GM23338 (cell line): ENCODE data around the gene NR2C2AP. TPM values are rescaled to one million over a fixed set of nuclear protein-coding genes. Genes with fewer than 3 reads are reported as not detected.

Source experiments
- ATAC-seq: fragments of 200-7000 bp; cut with Tn5 transposase; 3 replicates; pipeline ENCODE4 v1.9.1; 2020
- DNase-seq: peaks from one replicate; pipeline ENCODE4 v3.0.0-alpha.2; 2015; ENCODE audit warnings: low spot score
- H2AFZ ChIP-seq: fragments of 200-600 bp; sonication (generic); 2 replicates; pipeline ENCODE4 v1.8.0; 2016; ENCODE audit warnings: antibody characterized with exemption, mild to moderate bottlenecking, moderate library complexity
- H3F3A ChIP-seq: fragments of 200-600 bp; sonication (generic); replicated peaks from 2 replicates; pipeline ENCODE4 v1.8.0; 2017; ENCODE audit warnings: antibody characterized with exemption, mixed run types, low read depth
- H3K27ac ChIP-seq: fragments of 200-600 bp; sonication (generic); 2 replicates; pipeline ENCODE4 v1.6.1; 2016; ENCODE audit warnings: low read depth
- H3K27me3 ChIP-seq: fragments of 200-600 bp; sonication (generic); 2 replicates; pipeline ENCODE4 v1.8.0; 2016; ENCODE audit warnings: mild to moderate bottlenecking, mixed run types, moderate library complexity; ENCODE audit not compliant: insufficient read depth
- H3K36me3 ChIP-seq: fragments of 200-600 bp; sonication (generic); 2 replicates; pipeline ENCODE4 v1.8.0; 2016; ENCODE audit warnings: mild to moderate bottlenecking; ENCODE audit not compliant: insufficient read depth
- H3K4me1 ChIP-seq: fragments of 200-600 bp; sonication (generic); 2 replicates; pipeline ENCODE4 v1.8.0; 2016; ENCODE audit warnings: mild to moderate bottlenecking, moderate library complexity; ENCODE audit not compliant: insufficient read depth
- H3K4me2 ChIP-seq: fragments of 200-600 bp; sonication (generic); 2 replicates; pipeline ENCODE4 v1.7.1; 2017; ENCODE audit warnings: mixed run types
- H3K4me3 ChIP-seq: fragments of 200-600 bp; sonication (generic); 2 replicates; pipeline ENCODE4 v1.6.1; 2016; ENCODE audit warnings: mixed run types
- H3K79me2 ChIP-seq: fragments of 200-600 bp; sonication (generic); replicated peaks from 2 replicates; pipeline ENCODE4 v1.8.0; 2017; ENCODE audit warnings: mild to moderate bottlenecking; ENCODE audit not compliant: insufficient read depth
- H3K9me2 ChIP-seq: fragments of 200-600 bp; sonication (generic); 2 replicates; pipeline ENCODE4 v1.8.0; 2017; ENCODE audit not compliant: insufficient read depth
- H4K20me1 ChIP-seq: fragments of 200-600 bp; sonication (generic); replicated peaks from 2 replicates; pipeline ENCODE4 v1.8.0; 2017; ENCODE audit warnings: mild to moderate bottlenecking; ENCODE audit not compliant: insufficient read depth
- H3K27ac Mint-ChIP-seq: 2 replicates; pipeline ENCODE4 v1.8.0; 2020; ENCODE audit warnings: inconsistent platforms, mild to moderate bottlenecking, moderate library complexity, mixed read lengths
- H3K27me3 Mint-ChIP-seq: 3 replicates; pipeline ENCODE4 v1.8.0; 2022; ENCODE audit warnings: low read depth, mild to moderate bottlenecking, moderate library complexity, mixed read lengths, inconsistent platforms; ENCODE audit not compliant: insufficient read depth, poor library complexity
- H3K36me3 Mint-ChIP-seq: 3 replicates; pipeline ENCODE4 v1.8.0; 2021; ENCODE audit warnings: low read depth, mild to moderate bottlenecking, inconsistent platforms, moderate library complexity, mixed read lengths
- H3K4me1 Mint-ChIP-seq: 3 replicates; pipeline ENCODE4 v1.8.0; 2020; ENCODE audit warnings: mild to moderate bottlenecking, inconsistent platforms, mixed read lengths
- H3K4me3 Mint-ChIP-seq: 3 replicates; pipeline ENCODE4 v1.8.0; 2021; ENCODE audit warnings: moderate library complexity, mild to moderate bottlenecking, inconsistent platforms, mixed read lengths
- H3K9me3 Mint-ChIP-seq: 3 replicates; pipeline ENCODE4 v1.8.0; 2020; ENCODE audit warnings: moderate library complexity, mild to moderate bottlenecking, inconsistent platforms, mixed read lengths
- CREB1 ChIP-seq: fragments of 250-450 bp; sonication (Bioruptor Pico); IDR thresholded peaks from 2 replicates; pipeline ENCODE4 v1.5.0; 2020; ENCODE audit warnings: low read depth, mild to moderate bottlenecking, moderate library complexity
- CTCF ChIP-seq, 2 experiments: fragments of 200-600 bp in 1 of 2; sonication (generic) in 1 of 2; conservative IDR thresholded peaks; 2 replicates each; pipeline versions ENCODE4 v1.5.1 to v1.6.1; 2016 to 2017; ENCODE audit warnings: antibody characterized with exemption in 2 of 2, low read depth in 2 of 2, mild to moderate bottlenecking in 2 of 2, moderate library complexity in 1 of 2
- ETS1 ChIP-seq: IDR thresholded peaks from 2 replicates; pipeline ENCODE4 v1.6.1; 2016; ENCODE audit warnings: antibody characterized with exemption
- EZH2 ChIP-seq: fragments of 200-600 bp; sonication (generic); IDR thresholded peaks from one replicate; pipeline ENCODE4 v1.8.0; 2017; ENCODE audit warnings: antibody characterized with exemption, mild to moderate bottlenecking, low read depth; ENCODE audit not compliant: unreplicated experiment
- EZH2phosphoT487 ChIP-seq: fragments of 200-600 bp; sonication (generic); IDR thresholded peaks from one replicate; pipeline ENCODE4 v1.8.1; 2018; ENCODE audit warnings: antibody characterized with exemption; ENCODE audit not compliant: unreplicated experiment
- JUNB ChIP-seq: IDR thresholded peaks from one replicate; pipeline ENCODE4 v1.6.1; 2016; ENCODE audit warnings: antibody characterized with exemption; ENCODE audit not compliant: unreplicated experiment
- NANOG ChIP-seq: IDR thresholded peaks from 2 replicates; pipeline ENCODE4 v1.6.1; 2016; ENCODE audit warnings: antibody characterized with exemption, borderline replicate concordance
- POLR2AphosphoS5 ChIP-seq: IDR thresholded peaks from 2 replicates; pipeline ENCODE4 v1.6.1; 2016; ENCODE audit warnings: antibody characterized with exemption, low read depth
- REST ChIP-seq: IDR thresholded peaks from one replicate; pipeline ENCODE4 v1.6.1; 2018; ENCODE audit warnings: antibody characterized with exemption; ENCODE audit not compliant: unreplicated experiment
- STAT1 ChIP-seq: IDR thresholded peaks from one replicate; pipeline ENCODE4 v1.6.1; 2016; ENCODE audit warnings: antibody characterized with exemption; ENCODE audit not compliant: unreplicated experiment
- ZNF114 ChIP-seq: fragments of 250-450 bp; sonication (Bioruptor Pico); IDR thresholded peaks from 2 replicates; pipeline ENCODE4 v1.5.0; 2020; ENCODE audit warnings: mild to moderate bottlenecking, moderate library complexity
- ZNF331 ChIP-seq: fragments of 250-450 bp; sonication (Bioruptor Pico); IDR thresholded peaks from 2 replicates; pipeline ENCODE4 v1.5.0; 2020; ENCODE audit warnings: low read depth, mild to moderate bottlenecking, moderate library complexity
- ZNF462 ChIP-seq: fragments of 250-450 bp; sonication (Bioruptor Pico); IDR thresholded peaks from 2 replicates; pipeline ENCODE4 v1.5.0; 2020; ENCODE audit warnings: mild to moderate bottlenecking, moderate library complexity
- polyA plus RNA-seq: library from polyadenylated mRNA; unstranded; fragments of >200 nt; fragmentation: Nextera tagmentation; extraction: Ambion mirVana; gene quantifications from 2 replicates; pipeline ENCODE4 v1.2.1, GENCODE V29; 2016
- total RNA-seq: library from RNA; depleted of rRNA; stranded (reverse); fragments of >200 nt; shearing (Covaris generic); gene quantifications from 2 replicates; pipeline ENCODE4 v1.2.3, GENCODE V29; 2014

NR2C2AP gene
- total and polyA plus RNA-seq, 2 experiments from 2014 or later: 14.4 to 25.7 TPM

- Mint-ChIP-seq H3K4me1 (no peaks in the 10 kb centered on the region; the same call in 2 of the 3 replicates), H3K4me3 (no peak overlapping the region), H3K9me3 (peaks cover 23% of the 10 kb centered on the region), H3K27me3 (peaks cover 13% of the 10 kb centered on the region), H3K27ac (no peak overlapping the region), H3K36me3 (peaks cover 4% of the 10 kb centered on the region; the same call in 2 of the 3 replicates)
- DNase-seq: no peak
- Histone ChIP-seq H3K79me2 (no peaks in the 10 kb centered on the region), H3K4me2 (no peak overlapping the region), H3K9me2 (peaks cover 2% of the 10 kb centered on the region; the same call in 1 of the 2 replicates), H3K27ac (no peak overlapping the region), H4K20me1 (no peaks in the 10 kb centered on the region), H3K27me3 (no peaks in the 10 kb centered on the region), H3K36me3 (no peaks in the 10 kb centered on the region; the same call in 1 of the 2 replicates), H2AFZ (no peak overlapping the region), H3K4me3 (no peak overlapping the region), H3F3A (no peaks in the 10 kb centered on the region), H3K4me1 (no peaks in the 10 kb centered on the region)
- ATAC-seq: no peak
- TF ChIP-seq NANOG: no peak
- no peak for TF ChIP-seq ZNF462 (CRISPR knock-in tag)
- no peak for TF ChIP-seq EZH2
- no peak for TF ChIP-seq JUNB
- no peak for TF ChIP-seq CREB1 (CRISPR knock-in tag)
- TF ChIP-seq REST: no peak
- TF ChIP-seq ZNF331 (CRISPR knock-in tag): no peak
- TF ChIP-seq ETS1: no peak
- no peak for TF ChIP-seq CTCF (conservative IDR thresholded peaks at IDR 0.05; ENCODE audit: low read depth in 2 of 2)
- no peak for TF ChIP-seq STAT1
- TF ChIP-seq EZH2phosphoT487: no peak
- no peak for TF ChIP-seq POLR2AphosphoS5
- no peak for TF ChIP-seq ZNF114 (CRISPR knock-in tag)
These were observed 27.8 kb upstream of the NR2C2AP start for GRCh38 chr19:19230999-19231398.
